Measurements from ENCODE around the gene MTARC1. TPM values are rescaled to one million over a fixed set of nuclear protein-coding genes. Genes with fewer than 3 reads are reported as not detected.

The MTARC1 gene
- total RNA-seq, 4 donors from 2014 or later: 0.29 to 6.8 (median 5.1) TPM

GRCh38 chr1:220803401-220804201 is 16.9 kb downstream of the MTARC1 start:
- Histone ChIP-seq H3K36me3 (no peaks in the 10 kb centered on the region), H3K4me3 (no peak overlapping the region), H3K27ac (no peak overlapping the region), H3K27me3 (no peaks in the 10 kb centered on the region), H3K9me3 (no peaks in the 10 kb centered on the region), H3K4me1 (no peaks in the 10 kb centered on the region)
- TF ChIP-seq POLR2A (IDR thresholded peaks at IDR 0.05): no peak
- peak in 3 of 4 experiments; percentile 40 to 55 (median 41) for TF ChIP-seq CTCF (IDR thresholded peaks at IDR 0.05)
- intact Hi-C loops (cut with DNase I; ENCODE audit: low total_unique reads): no loop called here
- DNase-seq: no peak

GRCh38 chr1:220804202-220804586 is 17.5 kb downstream of the MTARC1 start:
- intact Hi-C loops (cut with DNase I; ENCODE audit: low total_unique reads): no loop called here
- Histone ChIP-seq H3K27me3 (no peaks in the 10 kb centered on the region), H3K9me3 (no peaks in the 10 kb centered on the region), H3K36me3 (no peaks in the 10 kb centered on the region), H3K4me1 (no peaks in the 10 kb centered on the region), H3K4me3 (no peak overlapping the region), H3K27ac (no peak overlapping the region)
- no peak for DNase-seq
- no peak for TF ChIP-seq POLR2A (IDR thresholded peaks at IDR 0.05)
- TF ChIP-seq CTCF (IDR thresholded peaks at IDR 0.05): no peak

- H3K9me3 ChIP-seq: no peaks in the 10 kb centered on the region
- no peaks in the 10 kb centered on the region for H3K4me1 ChIP-seq
- no peaks in the 10 kb centered on the region for H3K36me3 ChIP-seq
- no peak overlapping the region for H3K27ac ChIP-seq
- DNase-seq: peak in 1 of 2 donors; percentile 1
- H3K4me3 ChIP-seq: no peak overlapping the region
- no peaks in the 10 kb centered on the region for H3K27me3 ChIP-seq
- intact Hi-C loops (cut with DNase I; ENCODE audit: low total_unique reads): no loop called here
- TF ChIP-seq POLR2A (IDR thresholded peaks at IDR 0.05) (no peak), CTCF (IDR thresholded peaks at IDR 0.05) (no peak)
Measured at GRCh38 chr1:220806408-220806807, 19.7 kb downstream of the MTARC1 start.

- no peaks in the 10 kb centered on the region for H3K27me3 ChIP-seq
- H3K4me3 ChIP-seq: no peak overlapping the region
- intact Hi-C loops (cut with DNase I; ENCODE audit: low total_unique reads): no loop called here
- no peak overlapping the region for H3K27ac ChIP-seq
- TF ChIP-seq CTCF (IDR thresholded peaks at IDR 0.05) (no peak), POLR2A (IDR thresholded peaks at IDR 0.05) (no peak)
- no peak for DNase-seq
- no peaks in the 10 kb centered on the region for H3K9me3 ChIP-seq
- H3K36me3 ChIP-seq: no peaks in the 10 kb centered on the region
- no peaks in the 10 kb centered on the region for H3K4me1 ChIP-seq
Measured at GRCh38 chr1:220807726-220808125, 21.0 kb downstream of the MTARC1 start.

GRCh38 chr1:220808345-220809186 is 21.9 kb downstream of the MTARC1 start:
- no peaks in the 10 kb centered on the region for H3K36me3 ChIP-seq
- DNase-seq: no peak
- TF ChIP-seq POLR2A (IDR thresholded peaks at IDR 0.05) (no peak), CTCF (IDR thresholded peaks at IDR 0.05) (no peak)
- H3K4me1 ChIP-seq: no peaks in the 10 kb centered on the region
- no peaks in the 10 kb centered on the region for H3K9me3 ChIP-seq
- H3K27ac ChIP-seq: no peak overlapping the region
- H3K4me3 ChIP-seq: no peak overlapping the region
- intact Hi-C loops (cut with DNase I; ENCODE audit: low total_unique reads): no loop called here
- H3K27me3 ChIP-seq: no peaks in the 10 kb centered on the region
